Ovary (tissue), 9 donors: ENCODE data around the gene FLT3LG. TPM values are rescaled to one million over a fixed set of nuclear protein-coding genes. Genes with fewer than 3 reads are reported as not detected.

Experiments
- DNase-seq, 5 donors: peaks; one replicate each; pipeline ENCODE4 v3.0.0-alpha.2; 2019 to 2020
- H3K27ac ChIP-seq, 2 donors: fragments of 200-600 bp; one replicate each; pipeline versions ENCODE4 v1.5.1 to v1.8.0; 2019 to 2022
- H3K27me3 ChIP-seq: fragments of 200-600 bp; one replicate; pipeline ENCODE4 v1.8.0; 2022
- H3K36me3 ChIP-seq: fragments of 200-600 bp; sonication (generic); one replicate; pipeline ENCODE4 v1.5.1; 2019
- H3K4me1 ChIP-seq: one replicate; pipeline ENCODE4 v1.8.1; 2013; ENCODE audit warnings: mild to moderate bottlenecking, moderate library complexity; ENCODE audit not compliant: insufficient read depth
- H3K4me3 ChIP-seq: fragments of 200-600 bp; sonication (generic); one replicate; pipeline ENCODE4 v1.5.1; 2017
- H3K9me3 ChIP-seq, 2 donors: fragments of 200-600 bp in 1 of 2; sonication (generic) in 1 of 2; one replicate each; pipeline versions ENCODE4 v1.5.1 to v1.8.1; 2013 to 2019; ENCODE audit warnings: mild to moderate bottlenecking in 1 of 2, moderate library complexity in 1 of 2
- EP300 ChIP-seq: sonication (generic); formaldehyde crosslinking; IDR thresholded peaks from one replicate; pipeline ENCODE4 v1.6.1; 2017; ENCODE audit warnings: antibody characterized with exemption
- POLR2A ChIP-seq: fragments of 450-650 bp; IDR thresholded peaks from one replicate; pipeline ENCODE4 v1.6.1; 2017; ENCODE audit warnings: antibody characterized with exemption, mild to moderate bottlenecking, moderate library complexity
- WGBS, 3 donors: extraction: QIAGEN DNeasy Blood & Tissue Kit in 1 of 3; methylation state at CpG; one replicate each; pipeline versions ENCODE4 v1.1.5 to v1.1.7; 2013 to 2017; 5-methylcytosine and 5-hydroxymethylcytosine counted together
- intact Hi-C, 4 donors: fragments of 100-400 bp; cut with DNase I; formaldehyde crosslinking; loops; one replicate each; pipeline versions ENCODE4 v1.11.0 to v1.15.1; 2022 to 2023
- polyA plus RNA-seq, 2 donors: library from polyadenylated mRNA; stranded (reverse); fragments of 200-250 nt in 1 of 2; fragments of 350-450 nt in 1 of 2; fragmentation: Illumina TruSeq in 1 of 2; extraction: RNeasy Lipid Tissue Mini Kit (QIAGEN cat#74804) in 1 of 2; gene quantifications; one replicate each; pipeline ENCODE4 v1.2.3, GENCODE V29; 2013 to 2014
- total RNA-seq, 7 donors: library from RNA; depleted of rRNA in 2 of 7; stranded (reverse); fragments of >200 nt in 2 of 7; fragmentation: NEBNext Ultra II Directional in 3 of 7; extraction: Animal tissue kit (Norgen Biotek cat#: 25700) in 3 of 7; gene quantifications; one replicate each; pipeline versions ENCODE4 v1.1.0 to v1.2.4, GENCODE V29; 2016 to 2023
- TF ChIP-seq, protein P1 (sequence below), 3 donors: fragments of 450-650 bp in 2 of 3; fragments of 200-600 bp in 1 of 3; IDR thresholded peaks; one replicate each; pipeline versions ENCODE4 v1.5.1 to v1.8.0; 2016 to 2022; ENCODE audit warnings: antibody characterized with exemption in 3 of 3, mild to moderate bottlenecking in 1 of 3
- donor health status: DM: no; HTN: no; CAD: no; lungs with moderate emphysema.
- donor health status: DM: no; HTN: no; CAD: no.
- donor health status: Bipolar disorder and iron deficiency.
- donor health status: DM: yes; HTN: yes; CAD: no.
- donor health status: DM: no; HTN: no; CAD: no.
- donor health status: DM: yes; HTN: yes; CAD: no.

FLT3LG gene
- total and polyA plus RNA-seq, 9 donors, result 3.9 to 15.3 (median 12.2) TPM

DNA sequence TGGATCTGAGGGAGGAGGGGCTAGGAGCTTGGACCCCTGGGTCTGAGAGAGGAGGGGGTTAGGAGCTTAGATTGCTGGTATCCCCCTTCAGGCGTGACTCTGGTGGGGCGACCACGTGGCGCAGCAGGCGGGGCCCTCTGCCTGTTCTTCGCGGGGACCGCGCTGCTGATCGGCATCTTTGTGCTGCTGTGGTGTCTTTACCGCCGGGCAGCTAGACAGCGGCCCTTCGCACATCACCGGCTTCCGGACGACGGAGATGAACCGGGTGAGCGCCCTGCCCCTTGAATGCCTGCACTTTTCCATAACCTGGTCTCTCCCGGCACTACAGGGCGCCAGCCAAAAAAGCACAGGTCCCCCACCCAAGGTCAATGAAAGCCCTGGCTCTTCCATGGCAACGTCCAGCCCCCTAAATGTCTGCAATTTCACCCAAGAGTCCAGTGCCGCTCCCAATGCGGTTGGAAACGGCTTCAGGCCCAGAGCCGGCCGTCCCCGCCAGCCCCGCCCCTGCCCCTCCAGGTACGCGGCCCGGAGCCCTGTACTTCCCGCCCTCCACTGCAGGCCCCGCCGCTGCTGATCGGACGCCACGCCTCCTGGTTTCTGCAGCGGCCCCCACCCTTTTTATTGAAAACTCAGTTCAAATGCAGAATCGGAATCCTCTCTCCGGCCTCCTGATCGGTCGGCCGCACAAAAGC is 46.0 kb upstream of the FLT3LG start:
- H3K27ac ChIP-seq, result no peak overlapping the region
- 1 to 2% (median 1%) methylated on average over 40 to 45 of the region's 45 CpGs for WGBS, 3 donors
- peaks cover 1% of the 10 kb centered on the region for H3K4me1 ChIP-seq
- TF ChIP-seq, protein P1, sequence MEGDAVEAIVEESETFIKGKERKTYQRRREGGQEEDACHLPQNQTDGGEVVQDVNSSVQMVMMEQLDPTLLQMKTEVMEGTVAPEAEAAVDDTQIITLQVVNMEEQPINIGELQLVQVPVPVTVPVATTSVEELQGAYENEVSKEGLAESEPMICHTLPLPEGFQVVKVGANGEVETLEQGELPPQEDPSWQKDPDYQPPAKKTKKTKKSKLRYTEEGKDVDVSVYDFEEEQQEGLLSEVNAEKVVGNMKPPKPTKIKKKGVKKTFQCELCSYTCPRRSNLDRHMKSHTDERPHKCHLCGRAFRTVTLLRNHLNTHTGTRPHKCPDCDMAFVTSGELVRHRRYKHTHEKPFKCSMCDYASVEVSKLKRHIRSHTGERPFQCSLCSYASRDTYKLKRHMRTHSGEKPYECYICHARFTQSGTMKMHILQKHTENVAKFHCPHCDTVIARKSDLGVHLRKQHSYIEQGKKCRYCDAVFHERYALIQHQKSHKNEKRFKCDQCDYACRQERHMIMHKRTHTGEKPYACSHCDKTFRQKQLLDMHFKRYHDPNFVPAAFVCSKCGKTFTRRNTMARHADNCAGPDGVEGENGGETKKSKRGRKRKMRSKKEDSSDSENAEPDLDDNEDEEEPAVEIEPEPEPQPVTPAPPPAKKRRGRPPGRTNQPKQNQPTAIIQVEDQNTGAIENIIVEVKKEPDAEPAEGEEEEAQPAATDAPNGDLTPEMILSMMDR (IDR thresholded peaks at IDR 0.05), result no peak
- TF ChIP-seq POLR2A, result no peak
- TF ChIP-seq EP300, result no peak
- no peaks in the 10 kb centered on the region for H3K9me3 ChIP-seq
- intact Hi-C loops, result no loop called here
- H3K36me3 ChIP-seq, result no peaks in the 10 kb centered on the region
- H3K4me3 ChIP-seq, result no peak overlapping the region
- no peak for DNase-seq
- peaks cover 13% of the 10 kb centered on the region for H3K27me3 ChIP-seq

DNA sequence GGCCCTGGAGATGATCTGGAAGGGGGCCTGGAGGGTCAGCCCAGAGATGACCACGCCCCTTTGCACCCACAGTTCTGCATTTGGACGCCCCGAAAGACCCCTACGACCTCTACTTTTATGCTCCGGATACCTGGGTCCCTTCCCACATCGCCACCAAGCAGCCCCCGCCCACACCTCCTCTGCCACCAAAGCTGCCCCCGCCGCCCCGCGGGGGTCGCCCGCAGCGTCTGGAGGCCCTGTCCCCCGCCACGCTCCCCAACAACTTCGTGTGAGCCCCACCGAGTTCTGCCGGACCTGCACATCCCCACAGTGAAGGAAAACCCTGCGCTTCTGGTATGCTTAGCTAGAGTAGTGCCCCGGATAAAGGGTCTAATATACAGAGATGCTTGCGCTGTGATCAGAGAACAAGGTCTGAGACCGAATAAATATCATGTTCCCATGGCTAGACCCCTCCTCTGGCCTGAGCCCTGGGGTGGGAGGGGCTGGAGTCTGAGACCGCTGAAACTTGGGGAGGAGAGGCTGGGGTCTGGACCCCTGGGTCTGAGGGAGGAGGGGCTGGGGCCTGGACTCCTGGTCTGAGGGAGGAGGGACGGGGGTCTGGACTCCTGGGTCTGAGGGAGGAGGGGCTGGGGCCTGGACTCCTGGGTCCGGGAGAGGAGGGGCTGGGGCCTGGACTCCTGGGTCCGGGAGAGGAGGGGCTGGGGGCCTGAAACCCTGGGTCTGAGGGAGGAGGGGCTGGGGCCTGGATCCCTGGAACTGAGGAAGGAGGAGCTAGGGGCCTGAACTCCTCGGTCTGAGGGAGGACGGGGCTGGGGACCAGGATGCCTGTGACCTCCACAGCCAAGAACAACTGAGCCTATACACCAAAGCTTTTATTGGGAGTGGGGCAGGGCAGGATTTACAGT is 45.2 kb upstream of the FLT3LG start:
- Histone ChIP-seq H3K9me3 (no peaks in the 10 kb centered on the region), H3K4me3 (no peak overlapping the region), H3K36me3 (no peaks in the 10 kb centered on the region), H3K27ac (no peak overlapping the region), H3K4me1 (peaks cover 1% of the 10 kb centered on the region), H3K27me3 (peaks cover 8% of the 10 kb centered on the region)
- DNase-seq, result no peak
- 12 to 16% (median 14%) methylated on average over 28 to 29 of the region's 29 CpGs for WGBS, 3 donors
- TF ChIP-seq EP300, result no peak
- no peak for TF ChIP-seq POLR2A
- TF ChIP-seq, protein P1 (IDR thresholded peaks at IDR 0.05), result no peak
- intact Hi-C loops, result no loop called here

DNA sequence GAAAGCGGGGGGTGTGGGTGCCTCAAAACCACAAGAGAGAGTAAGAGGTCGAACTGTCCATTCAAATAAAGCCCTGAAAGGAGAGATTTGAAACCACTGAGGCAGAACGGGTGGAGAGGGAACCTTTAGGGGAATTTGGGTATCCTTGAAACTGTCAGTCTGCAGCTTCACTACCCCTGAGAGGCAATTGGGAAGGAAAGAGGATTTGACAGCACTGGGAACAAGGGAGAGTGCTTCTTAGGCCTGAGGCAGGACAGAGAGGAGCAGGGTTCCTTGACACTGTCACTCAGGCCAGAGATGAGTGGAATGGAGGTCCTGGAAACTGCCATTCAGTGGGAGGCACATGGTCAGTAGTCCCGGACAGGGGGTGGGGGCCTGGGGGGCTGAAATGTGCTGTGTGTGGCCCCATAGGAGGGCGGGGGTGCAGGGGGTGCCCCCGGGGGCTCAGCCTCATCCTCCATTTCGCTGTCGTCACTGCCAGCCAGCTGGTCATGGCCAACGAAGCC is 43.8 kb upstream of the FLT3LG start:
- H3K27me3 ChIP-seq, result peaks cover 8% of the 10 kb centered on the region
- no peaks in the 10 kb centered on the region for H3K9me3 ChIP-seq
- H3K27ac ChIP-seq, result no peak overlapping the region
- H3K4me3 ChIP-seq, result no peak overlapping the region
- H3K4me1 ChIP-seq, result peaks cover 1% of the 10 kb centered on the region
- no peaks in the 10 kb centered on the region for H3K36me3 ChIP-seq
- no peak for DNase-seq
- WGBS, 3 donors, result 68 to 77% (median 70%) methylated on average over 5 to 9 of the region's 9 CpGs
- TF ChIP-seq, protein P1 (IDR thresholded peaks at IDR 0.05), result no peak
- TF ChIP-seq POLR2A, result no peak
- no peak for TF ChIP-seq EP300
- intact Hi-C loops, result loop anchor here in 1 of 4 donors (10.0 kb wide), 1 partner anchor 55 kb away; no protein-coding TSS in a partner anchor

GRCh38 chr19:49430678-49431329 is 43.2 kb upstream of the FLT3LG start:
- intact Hi-C loops, result loop anchor here in 1 of 4 donors (10.0 kb wide), 1 partner anchor 56 kb away; no protein-coding TSS in a partner anchor
- Histone ChIP-seq H3K27ac (no peak overlapping the region), H3K27me3 (peaks cover 8% of the 10 kb centered on the region), H3K9me3 (no peaks in the 10 kb centered on the region), H3K36me3 (no peaks in the 10 kb centered on the region), H3K4me1 (peaks cover 1% of the 10 kb centered on the region), H3K4me3 (no peak overlapping the region)
- TF ChIP-seq EP300 (no peak), POLR2A (no peak)
- TF ChIP-seq, protein P1 (IDR thresholded peaks at IDR 0.05), result no peak
- WGBS, 3 donors, result 65 to 68% (median 66%) methylated on average over 26 to 28 of the region's 28 CpGs
- no peak for DNase-seq
